GM10266 (cell line): ENCODE data around the gene LIPM.

Experiments
- DNase-seq: peaks from one replicate; pipeline ENCODE4 v3.0.0; 2012; ENCODE audit errors: extremely low spot score
- TF ChIP-seq, protein P1 (sequence below): IDR thresholded peaks from 2 replicates; pipeline ENCODE4 v1.5.1; 2012; ENCODE audit warnings: mild to moderate bottlenecking, low read depth; ENCODE audit not compliant: control insufficient read depth, insufficient read depth; ENCODE audit errors: missing control alignments

LIPM gene

DNA sequence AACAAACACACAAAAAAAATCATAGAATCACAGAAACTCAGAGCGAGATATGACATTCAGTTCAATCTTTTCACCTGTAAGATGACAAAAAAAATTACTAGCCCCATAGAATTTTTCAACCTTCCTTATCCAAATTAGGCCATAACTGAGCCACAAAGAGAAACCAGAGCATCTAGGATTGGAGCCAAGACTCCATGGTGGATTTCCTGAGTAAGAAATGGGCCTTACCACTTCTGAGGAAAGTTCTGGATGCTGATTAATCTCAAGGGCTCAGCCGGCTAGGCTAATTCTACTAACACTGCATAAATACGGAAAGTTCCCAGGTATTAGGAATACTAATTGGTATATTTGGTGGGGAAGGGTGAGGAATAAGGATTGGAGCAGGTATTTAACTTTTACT lies 16.8 kb downstream of the LIPM start:
- no peak for DNase-seq
- TF ChIP-seq, protein P1, sequence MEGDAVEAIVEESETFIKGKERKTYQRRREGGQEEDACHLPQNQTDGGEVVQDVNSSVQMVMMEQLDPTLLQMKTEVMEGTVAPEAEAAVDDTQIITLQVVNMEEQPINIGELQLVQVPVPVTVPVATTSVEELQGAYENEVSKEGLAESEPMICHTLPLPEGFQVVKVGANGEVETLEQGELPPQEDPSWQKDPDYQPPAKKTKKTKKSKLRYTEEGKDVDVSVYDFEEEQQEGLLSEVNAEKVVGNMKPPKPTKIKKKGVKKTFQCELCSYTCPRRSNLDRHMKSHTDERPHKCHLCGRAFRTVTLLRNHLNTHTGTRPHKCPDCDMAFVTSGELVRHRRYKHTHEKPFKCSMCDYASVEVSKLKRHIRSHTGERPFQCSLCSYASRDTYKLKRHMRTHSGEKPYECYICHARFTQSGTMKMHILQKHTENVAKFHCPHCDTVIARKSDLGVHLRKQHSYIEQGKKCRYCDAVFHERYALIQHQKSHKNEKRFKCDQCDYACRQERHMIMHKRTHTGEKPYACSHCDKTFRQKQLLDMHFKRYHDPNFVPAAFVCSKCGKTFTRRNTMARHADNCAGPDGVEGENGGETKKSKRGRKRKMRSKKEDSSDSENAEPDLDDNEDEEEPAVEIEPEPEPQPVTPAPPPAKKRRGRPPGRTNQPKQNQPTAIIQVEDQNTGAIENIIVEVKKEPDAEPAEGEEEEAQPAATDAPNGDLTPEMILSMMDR: no peak

DNA sequence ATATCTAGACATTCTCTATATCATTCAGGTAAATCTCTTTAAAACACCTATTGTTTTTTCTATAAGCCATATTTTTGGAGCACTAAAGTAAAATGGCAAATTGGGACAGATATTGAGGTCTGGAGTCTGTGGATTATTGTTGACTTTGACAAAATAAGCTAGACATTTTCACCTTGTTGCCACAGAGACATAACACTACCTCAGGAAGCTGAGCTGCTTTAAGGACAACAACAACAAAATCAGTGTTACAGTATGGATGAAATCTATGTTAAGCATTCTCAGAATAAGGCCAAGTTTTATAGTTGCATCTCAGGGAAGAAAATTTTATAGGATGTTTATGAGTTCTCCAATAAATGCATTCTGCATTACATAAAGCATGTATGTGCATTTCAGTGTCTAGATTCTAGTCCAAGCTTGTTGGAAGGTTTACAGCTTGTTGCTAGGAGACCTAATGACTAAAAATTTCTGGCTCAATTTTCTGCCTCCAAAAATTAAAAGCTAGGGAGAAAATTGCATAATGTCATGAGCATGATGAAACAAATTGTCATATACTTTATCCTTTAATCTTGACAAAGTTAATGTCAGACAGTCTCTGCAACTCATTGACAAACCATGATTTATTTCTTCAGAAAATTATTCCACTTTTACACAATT lies 18.3 kb downstream of the LIPM start:
- TF ChIP-seq, protein P1: no peak
- DNase-seq: no peak

DNA sequence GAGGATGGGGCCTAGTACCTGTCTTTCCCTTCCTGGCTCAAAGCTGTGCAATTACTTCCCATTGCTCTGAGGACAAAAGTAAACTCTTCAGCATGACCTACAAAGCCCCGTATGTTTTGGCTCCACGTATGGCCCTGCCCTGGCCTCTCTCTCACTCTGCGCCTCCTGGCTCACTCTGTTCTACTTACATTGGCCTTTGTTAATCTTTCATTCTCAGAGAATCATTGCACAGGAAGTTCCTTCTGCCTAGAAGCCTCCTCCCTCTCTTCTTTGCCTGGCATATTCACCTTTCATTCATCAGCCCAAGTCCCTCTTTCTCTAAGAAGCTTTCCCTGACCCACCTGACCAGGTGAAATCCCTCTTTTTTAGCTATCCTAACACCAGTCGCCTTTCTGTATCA lies 23.9 kb downstream of the LIPM start:
- TF ChIP-seq, protein P1: no peak

DNA sequence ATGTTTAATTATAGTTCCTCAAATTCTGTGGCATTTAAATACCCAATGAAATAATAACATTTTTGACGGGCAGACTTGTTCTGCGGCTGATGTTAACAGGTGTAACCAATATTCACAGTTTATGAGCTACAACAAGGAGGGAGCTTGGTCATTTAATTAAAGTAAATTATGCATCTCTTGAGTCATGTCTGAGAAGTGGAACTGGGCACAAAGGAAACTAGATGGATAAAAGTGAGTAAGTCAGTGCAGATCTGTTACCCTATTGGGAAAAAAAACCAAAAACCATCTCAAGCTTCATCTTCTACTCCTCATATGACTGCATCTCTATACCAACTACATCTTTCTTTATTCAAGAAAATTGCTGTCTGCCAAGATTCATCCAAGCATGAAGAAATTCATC lies 25.1 kb downstream of the LIPM start:
- TF ChIP-seq, protein P1: no peak
- DNase-seq: no peak

More for the DNA sequence above, 23.9 kb downstream of the LIPM start:
- DNase-seq: no peak

DNA sequence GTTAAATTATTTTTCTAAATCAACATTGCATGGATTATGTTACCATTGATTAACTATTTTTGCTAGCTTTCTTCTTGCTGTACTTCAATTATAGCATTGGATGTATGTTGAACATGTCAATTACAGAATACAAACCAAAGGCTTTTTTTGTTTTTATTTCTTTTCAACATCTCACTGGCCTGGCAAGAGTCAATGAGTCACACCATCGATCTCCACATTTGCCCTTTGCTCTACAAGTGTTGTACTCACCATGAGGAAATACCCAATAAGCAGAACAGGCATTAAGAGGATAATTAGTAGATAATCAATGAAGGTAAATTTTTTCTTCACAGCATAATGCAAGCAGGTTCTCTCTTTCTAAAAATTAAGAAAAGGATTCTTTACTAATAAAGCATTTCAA lies 25.8 kb downstream of the LIPM start:
- no peak for DNase-seq
- TF ChIP-seq, protein P1: no peak

DNA sequence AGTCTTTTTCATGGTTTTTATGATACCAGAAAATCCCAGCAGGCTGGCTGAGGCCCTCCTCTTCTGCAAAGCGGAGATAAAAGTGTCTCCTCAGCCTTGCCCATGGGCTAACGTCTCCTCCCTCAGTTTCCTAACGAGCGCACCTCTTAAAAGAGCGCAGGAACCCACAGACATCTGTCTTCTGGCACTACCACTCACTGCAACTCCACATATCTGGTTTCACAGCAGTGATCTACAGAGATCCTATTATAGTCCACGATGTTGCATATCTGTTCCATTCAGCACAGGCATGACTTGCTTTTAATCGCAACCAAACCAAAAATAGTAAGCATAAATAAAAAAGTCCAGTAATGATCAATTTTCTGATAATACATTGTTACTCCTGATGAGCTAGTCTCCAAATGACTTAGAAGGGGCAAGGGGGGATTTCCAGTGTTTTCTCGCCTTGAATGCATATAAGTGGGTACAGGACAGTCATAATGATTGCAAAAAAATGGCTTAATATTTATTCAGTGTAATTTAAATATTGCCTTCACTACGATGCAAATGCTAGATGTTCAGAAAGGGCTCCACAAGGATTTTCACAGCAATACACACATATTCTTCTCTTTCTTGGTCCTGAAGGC lies 28.2 kb downstream of the LIPM start:
- TF ChIP-seq, protein P1: no peak
- no peak for DNase-seq

DNA sequence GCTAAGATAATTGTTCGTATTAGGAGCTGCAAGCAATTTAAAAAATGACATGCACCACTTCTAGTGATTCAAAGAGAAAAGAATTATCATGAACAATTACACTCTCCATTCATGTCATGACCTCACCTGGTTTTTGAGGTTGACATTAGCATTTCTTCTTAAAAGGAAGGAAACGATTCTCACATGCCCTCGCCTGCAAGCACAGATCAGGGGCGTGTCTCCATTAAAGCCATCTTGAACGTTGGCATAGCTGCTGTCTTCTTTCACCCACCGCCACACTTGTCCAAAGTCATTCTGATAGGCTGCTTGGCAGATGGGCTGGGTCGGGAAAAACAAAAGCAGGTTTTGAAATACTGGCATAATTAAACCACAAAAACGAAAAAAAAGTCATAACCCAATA lies 29.2 kb downstream of the LIPM start:
- DNase-seq: no peak
- TF ChIP-seq, protein P1: no peak
